Fibroblast of the aortic adventitia (primary cell): ENCODE data around the gene JADE3. TPM values are rescaled to one million over a fixed set of nuclear protein-coding genes. Genes with fewer than 3 reads are reported as not detected.
A peak's percentile ranks its signal among the peaks of the same experiment; 100 is the strongest.
"Not testable (repeated sequence)": the region's sequence is repeated elsewhere in the genome, so short reads cannot be mapped to it uniquely, and the experiment has no call there.

ENCODE experiments used
- DNase-seq: peaks from one replicate; pipeline ENCODE4 v3.0.0-alpha.2; 2010; ENCODE audit warnings: low read depth
- H3K4me3 ChIP-seq: 2 replicates; pipeline ENCODE4 v1.5.1; 2011; ENCODE audit warnings: low read depth, mild to moderate bottlenecking, control low read depth, low read length, moderate library complexity
- CTCF ChIP-seq: IDR thresholded peaks from 2 replicates; pipeline ENCODE4 v1.5.1; 2011; ENCODE audit warnings: mild to moderate bottlenecking, low read length, control low read depth, inconsistent platforms; ENCODE audit not compliant: insufficient read depth
- total RNA-seq: library from RNA; depleted of rRNA; stranded (reverse); fragments of >200 nt; gene quantifications from 2 replicates; pipeline ENCODE4 v1.2.3, GENCODE V29; 2012; ENCODE audit warnings: low replicate concordance

Gene JADE3
- total RNA-seq, 1 donor = 3.9 TPM

DNA sequence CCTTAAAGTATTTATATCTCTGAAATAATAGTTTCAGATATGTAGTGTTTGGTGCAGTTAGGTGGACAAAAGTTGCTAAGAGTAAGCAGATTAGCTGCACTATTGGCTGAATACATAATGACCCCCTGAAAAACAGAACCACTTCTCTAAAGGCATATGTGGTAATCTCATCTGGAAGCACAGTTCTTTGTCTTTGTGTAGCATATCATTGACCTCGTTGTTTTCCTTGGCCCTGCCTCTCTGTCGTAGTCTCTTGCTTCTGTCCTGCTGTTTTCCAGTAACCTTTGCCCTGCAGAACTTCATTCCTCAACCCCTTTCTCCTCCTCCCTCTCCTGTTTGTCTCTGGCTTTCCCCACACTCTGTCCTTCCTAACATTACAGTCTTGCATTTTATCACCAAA is 41.4 kb downstream of the JADE3 start:
- no peak overlapping the region for H3K4me3 ChIP-seq
- TF ChIP-seq CTCF = no peak
- DNase-seq = peak; percentile 19

DNA sequence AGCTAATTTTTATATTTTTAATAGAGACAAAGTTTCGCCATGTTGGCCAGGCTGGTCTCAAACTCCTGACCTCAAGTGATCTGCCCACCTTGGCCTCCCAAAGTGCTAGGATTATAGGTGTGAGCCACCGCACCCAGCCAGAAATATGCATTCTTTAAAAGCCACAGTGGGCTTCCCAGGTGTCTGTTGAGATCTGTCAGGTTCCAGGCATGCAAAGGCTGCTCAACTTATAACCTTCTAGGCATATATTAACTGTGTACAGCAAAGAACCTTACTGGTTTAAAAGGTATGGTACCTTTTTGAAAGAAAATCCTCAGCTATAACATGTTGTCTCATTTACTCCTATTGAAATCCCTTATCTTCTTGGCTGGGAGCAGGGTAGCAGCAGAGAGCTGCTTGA is 42.5 kb downstream of the JADE3 start:
- DNase-seq = no peak
- no peak overlapping the region for H3K4me3 ChIP-seq
- TF ChIP-seq CTCF = no peak

DNA sequence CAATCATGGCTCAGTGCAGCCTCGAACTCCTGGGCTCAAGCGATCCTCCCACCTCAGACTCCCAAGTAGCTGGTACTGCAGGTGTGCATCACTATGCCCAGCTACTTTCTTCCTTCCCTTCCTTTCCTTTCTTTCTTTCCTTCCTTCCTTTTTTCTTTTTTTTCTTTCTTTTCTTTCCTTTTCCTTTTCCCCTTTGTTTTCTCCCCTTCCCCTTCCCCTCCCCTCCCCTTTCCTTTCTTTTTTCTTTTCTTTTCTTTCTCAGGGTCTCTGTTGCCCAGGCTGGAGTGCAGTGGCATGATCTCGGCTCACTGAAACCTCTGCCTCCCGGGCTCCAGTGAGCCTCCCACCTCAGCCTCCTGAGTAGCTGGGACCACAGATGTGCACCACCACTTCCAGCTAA is 44.4 kb downstream of the JADE3 start:
- not testable (repeated sequence) for DNase-seq, H3K4me3 ChIP-seq

DNA sequence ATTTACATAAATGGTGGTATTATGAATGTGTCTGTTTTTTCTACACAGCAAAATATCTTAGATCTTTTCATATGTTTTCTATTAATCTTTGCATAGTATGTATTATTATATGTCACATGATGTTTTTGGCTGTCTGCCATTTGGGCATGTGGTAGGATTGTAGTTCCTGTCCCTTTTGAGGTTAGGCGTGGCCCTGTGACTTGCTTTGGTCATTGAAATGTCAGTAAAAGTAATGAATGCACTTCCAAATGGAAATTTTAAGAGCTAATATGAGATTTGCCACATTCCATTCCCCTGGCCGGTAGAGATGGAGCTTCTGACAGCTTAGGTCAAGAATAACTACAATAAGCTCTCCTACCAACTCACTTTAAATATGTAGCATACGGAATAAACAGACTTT is 45.1 kb downstream of the JADE3 start:
- no peak overlapping the region for H3K4me3 ChIP-seq
- no peak for TF ChIP-seq CTCF
- DNase-seq = peak; percentile 19

DNA sequence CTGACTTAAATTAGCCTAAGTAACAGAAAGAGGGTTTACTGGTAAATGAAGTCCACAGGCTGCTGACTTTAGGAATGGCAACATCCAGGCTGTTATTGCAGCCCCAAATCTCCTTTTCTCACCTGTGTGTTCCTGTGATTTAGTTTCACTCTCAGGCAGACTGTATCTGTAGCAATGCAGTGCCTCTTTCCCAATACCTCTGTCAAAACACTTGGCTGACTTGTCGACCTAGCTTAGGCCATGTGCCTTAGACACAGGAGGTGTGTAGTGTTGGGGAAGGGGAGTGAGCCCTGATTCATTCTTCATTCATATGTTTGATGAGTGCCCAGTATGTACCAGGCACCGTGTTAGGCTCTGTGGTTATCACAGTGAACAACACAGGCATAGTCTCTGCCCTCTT is 46.9 kb downstream of the JADE3 start:
- DNase-seq = no peak
- no peak for TF ChIP-seq CTCF
- H3K4me3 ChIP-seq = no peak overlapping the region

DNA sequence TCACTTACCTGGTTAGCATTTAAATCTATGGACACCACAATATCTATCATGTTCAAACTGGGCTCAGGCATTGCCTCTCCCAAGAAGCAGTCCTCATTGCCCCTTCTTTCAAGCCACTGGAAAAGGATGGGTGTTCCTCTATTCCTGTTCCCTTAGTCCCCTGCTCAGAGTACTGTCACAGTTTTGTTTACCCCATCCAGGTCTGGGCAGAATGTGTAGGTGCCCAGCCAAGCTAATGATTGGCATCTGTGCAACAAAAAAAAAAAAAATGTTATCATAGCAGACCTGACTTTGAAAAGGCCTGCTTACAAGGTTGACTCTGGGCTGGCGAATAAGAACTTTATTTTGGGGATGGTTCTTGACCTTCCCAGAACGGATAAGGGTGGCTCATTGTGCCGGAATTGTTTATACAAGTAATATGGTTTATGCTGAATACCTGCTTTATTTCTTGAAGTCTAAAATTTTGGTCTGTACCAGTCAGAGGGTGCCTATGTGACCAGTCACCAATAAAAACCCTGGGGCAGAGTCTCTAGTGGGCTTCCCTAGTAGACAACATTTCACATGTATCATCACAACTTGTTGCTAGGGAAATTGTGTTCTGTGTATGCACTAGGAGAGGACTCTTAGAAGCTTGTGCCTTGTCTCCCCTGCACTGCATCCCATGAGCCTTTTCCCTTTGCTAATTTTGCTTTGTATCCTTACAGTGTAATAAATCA is 47.9 kb downstream of the JADE3 start:
- no peak for DNase-seq
- TF ChIP-seq CTCF = no peak

DNA sequence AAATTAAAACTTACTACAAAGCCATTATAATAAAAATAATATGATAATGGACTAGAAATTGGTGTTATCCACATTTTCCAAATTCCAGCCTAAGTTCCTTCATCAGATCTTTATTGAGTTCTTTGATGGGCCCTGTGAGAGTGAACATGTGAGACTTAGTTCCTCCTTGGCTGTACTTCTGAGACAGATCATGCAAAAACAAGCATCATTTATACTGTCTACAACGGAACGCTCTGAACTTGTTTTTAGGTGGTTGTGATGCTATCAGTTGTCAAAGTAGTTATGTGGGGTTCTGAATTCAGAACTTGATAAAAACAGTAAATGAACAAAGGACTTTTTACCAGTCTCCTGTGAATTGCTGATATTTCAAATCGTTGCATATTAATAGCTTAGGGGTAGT is 48.9 kb downstream of the JADE3 start:
- DNase-seq = no peak
- TF ChIP-seq CTCF = no peak
- no peak overlapping the region for H3K4me3 ChIP-seq

More for the DNA sequence above, 47.9 kb downstream of the JADE3 start:
- no peak overlapping the region for H3K4me3 ChIP-seq
